GM12878 (cell line): ENCODE data around the gene SHROOM4. TPM values are rescaled to one million over a fixed set of nuclear protein-coding genes. Genes with fewer than 3 reads are reported as not detected.

Experiments
- ATAC-seq: fragments of 200-7000 bp; cut with Tn5 transposase; 3 replicates; pipeline ENCODE4 v1.9.1; 2020; ENCODE audit warnings: mild to moderate bottlenecking, moderate library complexity
- BruUV-seq: library from RNA; stranded (reverse); fragments of 400-500 nt; replicated peaks from 2 replicates; lab custom pipeline; 2021; lab: Mats Ljungman, UMichigan
- CTCF ChIA-PET: fragments of 300-600 bp; sonication (Branson Sonifier 250); formaldehyde crosslinking; extraction: SDS; loops from one replicate; lab custom pipeline; 2021; ENCODE audit warnings: inconsistent platforms; lab: Yijun Ruan, JAX
- POLR2A ChIA-PET: fragments of 350-600 bp; formaldehyde crosslinking; extraction: SDS; loops from one replicate; lab custom pipeline; 2021; ENCODE audit warnings: inconsistent platforms; lab: Charles Lee
- RAD21 ChIA-PET: fragments of 300-600 bp; sonication (Branson Sonifier 250); formaldehyde crosslinking; loops from one replicate; lab custom pipeline; 2023; ENCODE audit warnings: antibody characterized with exemption; ENCODE audit not compliant: unreplicated experiment; lab: Charles Lee
- SMC1A ChIA-PET: fragments of 300-600 bp; sonication (Branson Sonifier 250); formaldehyde crosslinking; loops from one replicate; lab custom pipeline; 2023; ENCODE audit not compliant: unreplicated experiment, uncharacterized antibody; lab: Charles Lee
- DNase-seq: peaks from one replicate; pipeline ENCODE4 v3.0.0-alpha.2; 2011; ENCODE audit warnings: low read depth, low spot score
- FAIRE-seq: peaks from 3 replicates; lab custom pipeline; 2011; peaks lifted over from hg19 to GRCh38; lab: Jason Lieb, UNC
- H2AFZ ChIP-seq: 2 replicates; pipeline ENCODE4 v1.6.0; 2011; ENCODE audit warnings: low read depth, low read length, control low read depth; ENCODE audit not compliant: control insufficient read depth
- H3K27ac ChIP-seq: 2 replicates; pipeline ENCODE4 v1.5.1; 2011; ENCODE audit warnings: control low read depth; ENCODE audit not compliant: control insufficient read depth, insufficient read depth
- H3K27me3 ChIP-seq, 2 experiments: replicated peaks in 1 of 2; 2 replicates each; pipeline versions ENCODE4 v1.6.0 to v1.6.1; 2011; ENCODE audit warnings: low read length in 1 of 2; ENCODE audit not compliant: control insufficient read depth in 2 of 2, insufficient read depth in 2 of 2
- H3K36me3 ChIP-seq, 2 experiments: 2 replicates each; pipeline ENCODE4 v1.5.1; 2011; ENCODE audit warnings: low read length in 1 of 2; ENCODE audit not compliant: control insufficient read depth in 2 of 2, insufficient read depth in 2 of 2
- H3K4me1 ChIP-seq: 2 replicates; pipeline ENCODE4 v1.6.1; 2011; ENCODE audit warnings: mild to moderate bottlenecking, low read length, moderate library complexity, mixed read lengths; ENCODE audit not compliant: control insufficient read depth, insufficient read depth
- H3K4me2 ChIP-seq: 2 replicates; pipeline ENCODE4 v1.6.0; 2011; ENCODE audit warnings: control low read depth; ENCODE audit not compliant: control insufficient read depth, insufficient read depth
- H3K4me3 ChIP-seq: fragments of 200-600 bp; sonication (generic); 2 replicates; pipeline ENCODE4 v1.5.1; 2016
- H3K79me2 ChIP-seq: 2 replicates; pipeline ENCODE4 v1.6.0; 2011; ENCODE audit warnings: low read length; ENCODE audit not compliant: control insufficient read depth, insufficient read depth
- H3K9ac ChIP-seq: 2 replicates; pipeline ENCODE4 v1.8.0; 2011; ENCODE audit warnings: low read length, control low read depth, mixed read lengths; ENCODE audit not compliant: control insufficient read depth, insufficient read depth
- H3K9me3 ChIP-seq: replicated peaks from 3 replicates; pipeline ENCODE4 v1.5.1; 2011; ENCODE audit warnings: mild to moderate bottlenecking, low read length; ENCODE audit not compliant: control insufficient read depth, insufficient read depth
- H4K20me1 ChIP-seq: 2 replicates; pipeline ENCODE4 v1.6.0; 2011; ENCODE audit not compliant: control insufficient read depth, insufficient read depth
- CBX3 ChIP-seq: fragments of 200-600 bp; sonication (generic); IDR thresholded peaks from 2 replicates; pipeline ENCODE4 v1.6.1; 2016; ENCODE audit warnings: low read depth, borderline replicate concordance
- FOS ChIP-seq: IDR thresholded peaks from 3 replicates; pipeline ENCODE4 v1.6.1; 2011; ENCODE audit warnings: borderline replicate concordance; ENCODE audit not compliant: insufficient read length; ENCODE audit errors: extremely low read depth
- JUND ChIP-seq: IDR thresholded peaks from 2 replicates; pipeline ENCODE4 v1.6.1; 2012; ENCODE audit warnings: low read depth, mild to moderate bottlenecking, low read length, improper control_type of control experiment, moderate library complexity
- MYC ChIP-seq: IDR thresholded peaks from 2 replicates; pipeline ENCODE4 v1.6.1; 2011; ENCODE audit warnings: mild to moderate bottlenecking, low read length, moderate library complexity, inconsistent platforms; ENCODE audit not compliant: insufficient read depth, insufficient replicate concordance, insufficient read length, severe bottlenecking
- SMAD1 ChIP-seq: fragments of 450-650 bp; IDR thresholded peaks from 2 replicates; pipeline ENCODE4 v1.6.1; 2018; ENCODE audit warnings: mild to moderate bottlenecking, low read depth; ENCODE audit not compliant: partially characterized antibody
- TAF1 ChIP-seq: IDR thresholded peaks from 2 replicates; pipeline ENCODE4 v1.6.1; 2011; ENCODE audit warnings: mild to moderate bottlenecking, low read depth, low read length, borderline replicate concordance
- WRNIP1 ChIP-seq: IDR thresholded peaks from 2 replicates; pipeline ENCODE4 v1.6.1; 2011; ENCODE audit warnings: low read depth, low read length, improper control_type of control experiment, borderline replicate concordance
- WGBS: methylation state at CpG from one replicate; pipeline ENCODE4 v1.1.6; 2016; ENCODE audit warnings: low lambda C conversion rate; ENCODE audit not compliant: insufficient replicate concordance, insufficient coverage; ENCODE audit errors: missing lambda C conversion rate; 5-methylcytosine and 5-hydroxymethylcytosine counted together
- in situ Hi-C: fragments of 300-500 bp; cut with MboI; formaldehyde crosslinking; loops from 9 replicates; pipeline ENCODE4 v1.14.3; 2018; ENCODE audit warnings: mixed read lengths
- intact Hi-C: fragments of 100-400 bp; cut with micrococcal nuclease; formaldehyde crosslinking; loops from one replicate; pipeline ENCODE4 v1.14.2; 2022; ENCODE audit not compliant: unreplicated experiment
- polyA plus RNA-seq, 11 experiments: library from polyadenylated mRNA; depleted of rRNA in 4 of 11; unstranded in 6 of 11; stranded (reverse) in 5 of 11; fragments of >200 nt; fragmentation: Nextera tagmentation in 4 of 11; fragmentation: Illumina TruSeq in 1 of 11; extraction: Ambion mirVana in 4 of 11; extraction: Trizol in 1 of 11; gene quantifications; 1 replicate in 1 of 11; 2 replicates in 10 of 11; pipeline versions ENCODE4 v1.2.1 to v1.2.3, GENCODE V29; 2011 to 2016; ENCODE audit warnings: inconsistent platforms in 2 of 11, missing spikeins in 2 of 11, low read depth in 1 of 11
- total RNA-seq, 4 experiments: library from RNA; depleted of rRNA in 3 of 4; stranded (reverse); fragments of >200 nt in 3 of 4; fragmentation: Illumina TruSeq in 1 of 4; extraction: Trizol in 1 of 4; gene quantifications; 2 replicates each; pipeline versions ENCODE4 v1.2.1 to v1.2.3, GENCODE V29; 2013 to 2021

The SHROOM4 gene
- total and polyA plus RNA-seq, 10 of the 15 experiments (the other 5 are each of a cell fraction or from before 2014, with no cell fraction given): 0.01 to 0.03 TPM; not detected in 8

DNA sequence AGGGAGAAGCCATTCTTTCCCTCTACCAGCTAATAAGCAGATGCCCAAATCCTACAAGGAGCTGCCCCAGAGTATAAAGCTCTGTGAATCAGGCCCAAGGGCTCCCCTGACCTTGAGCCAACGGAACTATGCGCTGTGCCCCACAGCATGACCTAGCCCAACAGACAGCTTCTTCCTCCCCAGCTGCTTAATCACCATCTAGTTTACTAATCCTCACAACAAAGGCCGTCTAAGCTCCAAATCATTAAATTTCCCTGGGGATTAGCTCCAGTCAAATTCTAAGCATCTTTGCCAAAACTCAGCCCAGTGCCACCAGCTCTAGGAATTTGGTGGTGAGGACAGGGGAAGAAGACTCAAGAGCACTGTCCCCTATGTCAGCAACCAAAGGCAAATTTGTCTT lies 113.1 kb downstream of the SHROOM4 start:
- FAIRE-seq (no peak), DNase-seq (no peak), ATAC-seq (no peak)
- BruUV-seq: no TSS peak
- Histone ChIP-seq H4K20me1 (no peaks in the 10 kb centered on the region), H3K36me3 (no peaks in the 10 kb centered on the region), H2AFZ (no peak overlapping the region), H3K4me3 (no peak overlapping the region), H3K79me2 (no peaks in the 10 kb centered on the region), H3K27me3 (no peaks in the 10 kb centered on the region), H3K9me3 (no peaks in the 10 kb centered on the region), H3K9ac (no peak overlapping the region), H3K27ac (no peak overlapping the region), H3K4me2 (no peak overlapping the region), H3K4me1 (no peaks in the 10 kb centered on the region)
- ChIA-PET CTCF (interaction anchor here (1.5 kb wide), 1 partner anchor 10 kb away, joined by 4 read pairs; no protein-coding TSS in a partner anchor), POLR2A (no interaction called here), RAD21 (no interaction called here), SMC1A (interaction anchor here (0.6 to 1.5 kb wide), 3 partner anchors 24 to 573 kb away, joined by 3 to 4 read pairs (median 3); no protein-coding TSS in a partner anchor)
- 28% methylated on average over 3 of the region's 3 CpGs for WGBS
- in situ Hi-C loops: no loop called here
- intact Hi-C loops: no loop called here
- TF ChIP-seq JUND: no peak
- no peak for TF ChIP-seq FOS
- no peak for TF ChIP-seq CBX3
- no peak for TF ChIP-seq WRNIP1
- TF ChIP-seq SMAD1: no peak

DNA sequence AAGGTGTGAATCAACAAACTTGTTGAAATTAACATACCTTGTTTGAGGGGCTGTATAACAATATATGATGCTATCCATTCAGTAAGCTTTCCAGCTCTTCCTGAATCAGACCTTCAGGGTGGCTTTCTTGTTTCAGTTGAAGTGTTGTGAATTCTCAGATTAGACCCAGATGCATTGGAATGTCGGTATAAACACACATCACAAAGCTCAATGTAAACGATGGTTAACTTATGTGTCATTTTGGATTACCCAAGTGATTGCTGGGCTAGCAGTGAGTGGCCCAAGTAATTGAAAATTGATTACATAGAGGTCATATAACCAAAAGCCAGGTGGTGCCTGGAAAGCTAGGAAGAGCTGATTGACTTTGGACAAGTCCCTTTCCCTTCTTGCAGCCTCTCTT lies 115.0 kb downstream of the SHROOM4 start:
- intact Hi-C loops: no loop called here
- 0% methylated on average over 2 of the region's 2 CpGs for WGBS
- Histone ChIP-seq H4K20me1 (no peaks in the 10 kb centered on the region), H3K27me3 (no peaks in the 10 kb centered on the region), H3K9ac (no peak overlapping the region), H3K4me2 (no peak overlapping the region), H3K79me2 (no peaks in the 10 kb centered on the region), H3K9me3 (no peaks in the 10 kb centered on the region), H3K36me3 (no peaks in the 10 kb centered on the region), H3K4me1 (no peaks in the 10 kb centered on the region), H3K4me3 (no peak overlapping the region), H3K27ac (no peak overlapping the region), H2AFZ (no peak overlapping the region)
- SMC1A ChIA-PET: no interaction called here
- RAD21 ChIA-PET: no interaction called here
- BruUV-seq: no TSS peak
- POLR2A ChIA-PET: no interaction called here
- no peak for ATAC-seq
- DNase-seq: no peak
- CTCF ChIA-PET: no interaction called here
- FAIRE-seq: no peak
- in situ Hi-C loops: loop anchor here (25.0 kb wide), 1 partner anchor 738 kb away; no protein-coding TSS in a partner anchor
- TF ChIP-seq MYC (no peak), TAF1 (no peak)
